Activated effector memory CD4-positive, alpha-beta T cell treated with anti-CD3 and anti-CD28 coated beads, Interleukin-2, amount 50 U/mL, for 16 hours (primary cell): ENCODE results near the gene CEACAM21.
"Not testable (repeated sequence)": the region's sequence is repeated elsewhere in the genome, so short reads cannot be mapped to it uniquely, and the experiment has no call there.

ENCODE experiments used
- DNase-seq: peaks from one replicate; pipeline ENCODE4 v3.0.0-alpha.2; 2020

CEACAM21 gene

DNA sequence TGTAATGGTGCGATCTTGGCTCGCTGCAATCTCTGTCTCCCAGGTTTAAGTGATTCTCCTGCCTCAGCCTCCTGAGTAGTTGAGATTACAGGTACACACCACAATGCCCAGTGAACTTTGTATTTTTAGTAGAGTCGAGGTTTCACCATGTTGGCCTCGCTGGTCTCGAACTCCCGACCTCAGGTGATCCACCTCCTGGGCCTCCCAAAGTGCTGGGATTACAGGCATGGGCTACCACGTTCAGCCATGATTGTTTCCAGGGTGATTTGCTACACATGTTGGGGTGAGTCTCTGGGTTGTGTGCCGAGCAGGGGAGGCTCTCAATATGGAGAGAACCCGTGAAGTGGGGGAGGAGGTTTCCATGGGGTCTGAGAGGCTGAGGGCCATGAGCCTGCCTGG is 24.8 kb upstream of the CEACAM21 start:
- DNase-seq: no peak

DNA sequence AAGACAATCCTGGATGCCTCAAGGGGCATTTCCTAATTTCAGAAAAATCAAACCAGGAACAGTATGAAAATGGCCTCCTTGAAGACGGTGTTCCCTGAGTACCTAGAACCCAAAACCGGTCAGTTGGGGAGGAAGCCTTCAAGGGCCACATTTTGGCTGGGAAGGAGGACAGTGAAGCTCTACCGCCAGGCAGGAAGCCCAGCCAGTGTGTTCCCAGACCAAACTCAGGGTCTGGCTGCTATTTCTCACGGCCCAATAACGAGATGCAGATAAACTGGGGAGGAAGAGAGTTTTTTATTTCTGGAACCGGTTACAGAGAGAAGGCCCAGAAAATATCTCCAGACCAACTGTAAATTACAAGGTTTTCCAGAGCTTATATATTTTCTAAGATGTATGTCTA is 24.3 kb upstream of the CEACAM21 start:
- no peak for DNase-seq

DNA sequence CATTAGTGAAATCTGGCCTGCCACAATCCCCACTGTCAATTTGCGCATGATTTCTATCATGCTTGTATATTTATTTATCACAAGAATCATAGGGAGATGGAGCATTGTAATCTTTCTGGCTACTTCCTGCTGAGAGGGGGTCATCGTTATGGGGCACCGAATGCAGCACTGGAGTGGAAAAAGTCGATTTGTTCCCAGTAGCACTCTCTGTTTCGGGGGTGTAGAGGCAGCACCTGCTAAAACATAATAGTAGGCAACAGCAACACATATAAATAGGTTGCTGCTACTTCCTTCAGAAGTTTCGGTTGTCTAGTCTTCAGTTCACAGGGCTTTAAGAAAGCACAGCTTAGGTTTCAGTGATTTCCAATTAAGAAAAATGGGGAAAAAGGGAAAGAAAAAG is 23.4 kb upstream of the CEACAM21 start:
- DNase-seq: peak; percentile 67

DNA sequence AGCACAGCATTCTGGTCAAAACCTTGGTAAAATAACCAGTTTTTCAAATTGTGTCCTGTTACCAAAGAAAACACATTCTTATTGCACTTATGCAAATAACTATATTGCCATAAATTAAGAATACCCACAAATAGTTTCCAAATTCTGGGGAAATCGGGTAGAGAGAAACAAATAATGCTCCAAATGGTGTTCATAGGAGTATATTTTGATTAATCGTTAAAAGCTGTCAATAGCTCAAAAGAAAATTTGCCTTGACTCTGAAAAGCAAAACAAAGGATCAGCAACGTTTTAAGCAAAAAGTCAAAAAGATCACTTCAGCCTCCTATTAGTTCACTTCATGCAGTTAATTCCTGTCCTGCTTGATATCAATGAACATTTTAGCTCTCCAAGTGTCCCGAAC is 22.2 kb upstream of the CEACAM21 start:
- DNase-seq: no peak

DNA sequence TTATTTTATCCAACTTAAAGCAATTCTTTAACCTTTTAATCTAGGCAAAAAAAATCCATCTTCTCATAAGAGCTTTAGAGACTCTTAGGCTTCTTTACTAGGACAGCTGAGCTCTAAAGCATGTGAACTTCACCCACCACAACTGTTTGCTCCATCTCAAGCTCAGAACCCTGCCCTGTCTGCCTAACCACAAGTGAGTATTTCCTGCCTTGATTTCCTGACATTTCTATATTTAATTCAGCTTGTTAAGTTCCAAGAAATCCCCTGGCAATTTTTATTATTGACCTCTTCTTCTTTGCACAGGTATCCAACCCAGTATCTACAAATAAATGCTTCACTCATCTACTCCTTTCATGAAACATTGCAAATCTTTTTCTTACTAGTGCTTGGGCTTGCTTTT is 21.1 kb upstream of the CEACAM21 start:
- peak; percentile 71 for DNase-seq

DNA sequence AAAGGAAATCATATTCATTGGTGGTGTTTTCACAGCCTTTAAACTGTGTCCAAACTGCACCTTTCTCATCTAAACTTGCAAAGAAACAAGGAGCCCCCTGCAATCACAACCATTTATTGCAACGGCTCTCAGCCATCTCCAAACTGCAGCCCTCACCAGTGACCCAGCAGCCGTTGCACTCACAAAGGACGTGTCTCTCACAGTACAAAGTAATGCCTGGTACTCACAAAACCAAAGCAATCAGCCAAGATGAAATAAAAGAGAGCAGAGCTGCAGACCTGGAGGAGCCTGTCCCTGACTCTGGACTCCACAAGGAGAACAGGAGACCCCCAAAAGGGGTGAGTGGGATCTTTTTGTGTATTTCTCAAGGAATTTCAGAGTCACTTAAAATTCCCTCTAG is 20.2 kb upstream of the CEACAM21 start:
- DNase-seq: no peak

DNA sequence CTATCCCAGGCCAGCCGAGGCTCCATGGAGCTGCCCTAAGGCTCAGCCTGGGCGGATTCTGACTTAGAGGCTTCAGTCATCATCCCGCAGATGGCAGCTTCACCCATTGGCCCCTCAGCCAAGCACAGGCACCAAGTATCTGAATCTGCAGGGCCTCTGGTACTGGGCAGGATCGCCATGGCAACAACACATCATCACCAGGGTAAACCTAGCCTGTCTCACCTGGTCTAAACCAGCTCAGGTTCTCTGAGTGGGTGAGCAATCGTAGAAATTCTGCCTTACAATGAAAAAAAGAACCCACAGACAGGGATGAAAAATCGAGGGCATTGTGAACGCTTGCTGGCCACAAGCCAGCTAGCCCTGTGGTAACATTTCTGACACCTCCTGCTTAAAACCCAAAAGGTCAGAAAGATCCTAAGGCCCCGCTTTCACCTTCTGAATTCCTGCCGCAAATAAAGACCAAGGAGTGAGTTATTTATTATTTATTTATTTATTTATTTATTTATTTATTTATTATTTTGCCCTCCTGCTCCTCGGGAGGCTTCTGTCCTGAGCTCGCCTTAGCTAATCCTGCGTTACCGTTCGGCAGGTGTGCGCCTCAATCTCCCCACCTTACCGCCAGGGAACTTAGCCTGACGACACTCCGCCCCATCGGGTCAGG is 12.0 kb upstream of the CEACAM21 start:
- DNase-seq: peak; percentile 75

DNA sequence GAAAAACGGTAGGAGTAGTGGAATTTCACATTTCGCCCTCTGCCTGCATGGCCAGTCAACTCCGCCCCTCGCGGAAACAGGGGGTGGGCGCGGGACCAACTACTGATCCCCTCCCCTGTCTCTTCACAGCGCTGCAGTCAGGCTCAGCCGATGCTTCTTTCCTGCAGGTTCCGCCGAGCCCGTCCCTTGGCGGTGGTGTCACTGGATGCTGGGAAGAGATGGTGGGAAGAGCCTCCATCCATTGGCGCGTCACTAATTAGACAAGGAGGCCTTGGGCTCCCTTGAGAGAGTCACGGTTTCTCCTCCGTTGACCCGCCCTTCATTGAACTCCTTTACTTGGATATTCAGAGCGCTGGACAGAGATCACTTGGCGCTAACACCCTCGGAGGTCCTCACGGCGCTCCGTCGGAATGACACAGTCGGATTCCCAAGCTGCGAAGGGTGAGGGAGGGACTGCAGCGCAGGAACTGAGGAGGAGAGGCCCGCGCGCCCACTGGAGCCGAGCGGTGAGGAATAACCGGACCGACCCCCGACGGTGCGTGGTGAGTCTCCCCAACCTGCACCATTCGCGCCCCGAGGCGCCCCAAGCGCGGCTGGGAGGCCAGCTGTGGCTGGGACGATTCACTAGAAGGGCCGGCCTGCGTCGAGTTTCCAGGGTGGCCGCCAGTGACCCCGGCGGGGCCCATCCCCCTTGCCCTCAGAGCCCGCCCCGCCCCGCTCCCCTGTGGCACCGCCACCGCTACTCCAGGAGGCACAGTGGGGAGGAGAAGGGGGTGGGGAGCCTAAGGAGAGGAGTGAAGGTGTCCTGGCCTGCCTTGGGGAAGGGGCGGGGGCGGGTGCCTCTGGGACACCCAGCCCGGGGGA is 11.2 kb upstream of the CEACAM21 start:
- peak; percentile 61 for DNase-seq

DNA sequence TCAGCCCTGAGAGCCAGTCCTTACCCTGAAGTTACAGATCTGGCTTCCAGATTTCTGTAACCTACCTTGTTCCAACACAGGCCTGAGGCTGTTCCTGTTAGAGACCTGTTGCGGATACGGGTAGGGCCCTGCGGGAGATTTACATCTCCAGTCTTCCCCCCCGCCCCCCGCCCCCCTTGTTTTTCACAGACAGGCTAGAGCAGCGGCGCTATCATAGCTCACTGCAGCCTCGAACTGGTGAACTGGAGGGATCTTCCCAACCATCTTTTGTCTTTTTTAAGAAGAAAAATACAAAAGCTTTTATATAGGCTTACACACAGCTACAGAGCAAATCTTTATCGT is 10.6 kb upstream of the CEACAM21 start:
- DNase-seq: no peak

DNA sequence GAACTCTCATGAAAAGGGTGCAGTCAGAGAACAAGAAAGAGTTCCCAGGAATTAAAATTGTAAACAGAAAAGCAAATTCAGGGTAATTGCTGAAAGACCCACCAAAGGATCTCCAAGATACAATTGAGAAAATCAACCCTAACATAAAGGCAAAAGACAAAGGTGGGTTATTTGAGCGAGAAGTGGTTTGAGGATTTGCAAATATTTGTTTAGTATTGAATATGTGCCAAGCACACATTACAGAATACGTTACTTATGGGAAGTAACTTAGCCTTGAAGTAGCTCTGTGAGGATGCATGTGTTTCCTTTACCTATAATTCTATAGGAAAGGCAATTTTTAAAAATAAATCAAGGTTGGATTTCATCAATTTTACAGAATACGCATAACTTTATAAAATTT is 10.0 kb upstream of the CEACAM21 start:
- DNase-seq: no peak

DNA sequence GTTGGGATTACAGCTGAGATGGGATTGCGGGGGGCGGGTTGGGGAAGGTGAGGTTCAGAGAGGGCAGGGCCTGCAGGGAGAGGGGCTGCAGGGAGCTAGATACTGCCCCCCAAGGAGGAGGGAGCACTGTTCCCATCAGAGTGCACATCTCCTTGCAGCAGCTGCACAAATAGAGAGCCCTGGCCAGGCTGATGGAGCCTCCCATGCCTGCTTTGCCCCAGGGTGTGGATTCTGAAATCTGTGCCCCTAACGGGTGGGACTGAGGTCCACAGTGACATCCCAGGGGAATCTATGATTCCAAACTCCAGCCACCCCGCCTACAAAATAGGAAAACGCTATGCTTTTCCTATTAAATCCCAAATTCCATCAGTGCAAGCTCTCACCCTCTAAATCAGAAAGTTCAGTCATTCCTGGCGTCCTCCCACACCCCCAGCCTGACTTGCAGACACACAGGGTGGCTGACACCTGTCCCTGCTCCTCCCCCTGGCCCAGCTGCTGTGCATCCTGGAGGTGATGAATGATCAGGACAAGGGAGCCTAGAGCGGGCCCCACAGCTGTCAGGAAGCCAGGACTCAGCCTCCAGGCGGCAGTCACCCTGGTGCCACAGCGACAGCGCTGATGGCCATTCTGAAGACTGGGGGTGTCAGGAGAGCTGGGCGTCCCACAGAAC is 6.3 kb upstream of the CEACAM21 start:
- peak; percentile 49 for DNase-seq

DNA sequence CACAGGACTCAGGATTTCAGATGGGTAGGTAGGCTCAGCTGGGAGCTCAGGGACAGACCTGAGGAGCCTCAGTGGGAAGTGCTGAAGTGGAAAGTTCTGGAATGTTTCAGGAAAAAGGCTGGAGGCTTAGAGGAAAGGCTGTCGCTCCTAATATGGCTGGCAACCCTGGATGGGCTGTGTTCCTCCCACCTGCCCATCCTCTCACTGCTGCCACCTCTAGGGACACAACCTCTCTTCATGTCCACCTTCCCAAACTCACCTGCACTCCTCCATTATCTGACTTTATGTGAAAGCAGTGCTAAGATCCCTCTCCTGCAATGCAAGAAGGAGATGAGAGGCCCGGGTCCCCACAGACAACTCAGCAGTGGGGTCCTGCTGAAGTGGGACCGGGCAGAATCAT is 5.8 kb upstream of the CEACAM21 start:
- no peak for DNase-seq

DNA sequence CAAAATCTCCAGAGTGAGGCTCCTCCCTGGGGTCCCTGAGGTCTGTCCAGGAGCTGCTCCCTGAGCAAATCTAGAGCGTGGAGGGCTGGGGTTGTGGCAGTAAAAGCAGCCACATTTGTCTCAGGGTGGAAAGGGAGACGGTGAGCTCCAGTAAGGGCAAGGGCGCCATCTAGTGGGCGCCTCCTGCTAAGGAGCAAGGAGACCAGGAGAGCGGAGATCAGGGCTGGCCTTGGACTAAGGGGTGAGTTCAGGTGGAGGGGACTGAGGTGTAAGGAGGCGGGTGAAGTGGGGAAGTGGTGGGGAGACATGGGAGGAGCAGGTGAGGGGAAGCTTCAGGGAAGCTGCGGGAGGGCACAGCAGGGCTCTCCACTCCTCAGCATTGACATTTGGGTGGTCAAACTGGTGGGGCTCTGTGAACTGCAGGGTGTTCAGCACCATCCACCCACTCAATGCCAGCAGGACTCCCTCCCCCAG is 5.3 kb upstream of the CEACAM21 start:
- peak; percentile 94 for DNase-seq

DNA sequence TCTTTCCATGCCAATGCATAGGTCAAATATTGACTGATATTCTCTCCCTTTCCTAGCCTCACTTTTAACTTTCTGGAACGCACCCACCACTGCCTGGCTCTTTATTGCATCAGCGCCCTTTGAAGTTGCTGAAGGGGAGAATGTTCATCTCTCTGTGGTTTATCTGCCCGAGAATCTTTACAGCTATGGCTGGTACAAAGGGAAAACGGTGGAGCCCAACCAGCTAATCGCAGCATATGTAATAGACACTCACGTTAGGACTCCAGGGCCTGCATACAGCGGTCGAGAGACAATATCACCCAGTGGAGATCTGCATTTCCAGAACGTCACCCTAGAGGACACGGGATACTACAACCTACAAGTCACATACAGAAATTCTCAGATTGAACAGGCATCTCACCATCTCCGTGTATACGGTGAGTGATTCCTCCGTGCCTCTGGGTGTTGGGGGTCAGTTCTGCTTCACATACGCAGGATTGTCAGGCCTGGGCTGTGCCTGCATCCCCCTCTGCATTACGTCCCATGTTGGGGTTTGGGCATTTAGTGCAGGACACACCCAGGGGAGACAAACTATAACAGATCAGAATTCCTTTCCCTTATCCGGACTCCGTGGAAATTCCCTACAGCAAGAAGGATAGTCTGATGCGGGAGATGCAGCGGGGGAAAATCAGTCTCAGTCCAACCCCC is 1.3 kb downstream of the CEACAM21 start:
- DNase-seq: no peak

DNA sequence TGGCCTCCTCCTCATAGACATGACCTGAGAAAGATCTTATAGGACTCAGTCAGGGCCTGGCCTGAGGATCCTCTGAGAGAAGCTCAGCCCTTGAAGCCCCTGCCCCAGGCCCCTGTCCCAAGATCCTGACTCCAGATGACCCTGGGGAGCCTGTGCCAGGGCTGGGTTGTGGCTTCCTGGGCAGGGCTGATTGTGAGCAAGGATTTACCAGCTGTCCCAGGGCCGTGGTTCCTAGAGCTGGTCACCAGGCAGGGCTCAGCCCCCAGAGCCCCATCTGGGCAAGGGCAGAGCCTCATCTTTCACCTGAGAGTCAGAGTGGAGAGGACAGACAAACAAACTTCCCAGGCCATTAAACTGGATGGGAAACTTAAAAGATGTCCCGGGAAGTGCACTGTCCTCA is 1.9 kb downstream of the CEACAM21 start:
- no peak for DNase-seq

DNA sequence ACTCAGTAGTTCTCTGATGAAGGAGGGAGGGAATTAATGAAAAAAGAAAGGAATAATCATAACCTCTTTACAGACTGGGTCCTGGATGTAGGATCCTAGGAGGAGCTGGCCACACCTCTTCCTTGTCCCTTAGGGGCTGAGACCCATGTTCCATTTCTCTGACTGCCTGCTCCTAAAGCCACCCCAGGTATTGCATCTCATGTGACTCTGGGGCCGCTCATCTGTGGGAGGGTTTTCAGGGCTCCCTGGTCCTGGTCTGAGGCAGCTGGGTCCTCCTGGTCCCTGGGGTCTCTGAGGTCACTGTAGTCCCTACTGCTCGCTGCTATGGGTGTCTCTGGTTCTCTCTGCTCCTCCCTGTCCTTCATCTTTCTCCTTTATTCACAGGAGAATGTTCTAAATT is 2.9 kb downstream of the CEACAM21 start:
- DNase-seq: no peak

DNA sequence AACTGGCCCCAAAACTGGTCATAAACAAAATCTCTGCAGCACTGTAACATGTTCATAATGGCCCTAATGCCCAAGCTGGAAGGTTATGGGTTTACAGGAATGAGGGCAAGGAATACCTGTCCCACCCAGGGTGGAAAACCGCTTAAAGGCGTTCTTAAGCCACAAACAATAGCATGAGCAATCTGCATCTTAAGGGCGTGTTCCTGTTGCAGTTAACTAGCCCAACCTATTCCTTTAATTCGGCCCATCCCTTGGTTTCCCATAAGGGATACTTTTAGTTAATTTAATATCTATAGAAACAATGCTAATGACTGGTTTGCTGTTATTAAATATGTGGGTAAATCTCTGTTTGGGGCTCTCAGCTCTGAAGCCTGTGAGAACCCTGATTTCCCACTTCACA is 5.1 kb downstream of the CEACAM21 start:
- DNase-seq: not testable (repeated sequence)

DNA sequence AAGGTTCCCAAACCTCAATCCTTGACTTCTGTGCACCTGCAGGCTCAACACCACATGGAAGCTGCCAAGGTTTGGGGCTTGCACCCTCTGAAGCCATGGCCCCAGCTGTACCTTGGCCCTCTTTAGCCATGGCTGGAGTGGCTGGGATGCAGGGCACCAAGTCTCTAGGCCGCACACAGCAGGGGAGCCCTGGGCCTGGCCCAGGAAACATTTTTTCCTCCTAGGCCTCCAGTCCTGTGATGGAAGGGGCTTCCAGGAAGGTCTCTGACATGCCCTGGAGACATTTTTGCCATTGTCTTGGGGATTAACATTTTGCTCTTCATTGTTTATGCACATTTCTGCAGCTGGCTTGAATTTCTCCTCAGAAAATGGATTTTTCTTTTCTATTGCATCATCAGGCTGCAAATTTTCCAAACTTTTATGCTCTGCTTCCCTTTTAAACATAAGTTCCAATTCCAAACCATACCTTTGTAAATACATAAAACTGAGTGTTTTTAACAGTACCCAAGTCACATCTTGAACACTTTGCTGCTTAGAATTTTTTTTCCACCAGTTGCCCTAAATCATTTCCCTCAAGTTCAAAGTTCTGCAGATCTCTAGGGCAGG is 6.7 kb downstream of the CEACAM21 start:
- DNase-seq: not testable (repeated sequence)

DNA sequence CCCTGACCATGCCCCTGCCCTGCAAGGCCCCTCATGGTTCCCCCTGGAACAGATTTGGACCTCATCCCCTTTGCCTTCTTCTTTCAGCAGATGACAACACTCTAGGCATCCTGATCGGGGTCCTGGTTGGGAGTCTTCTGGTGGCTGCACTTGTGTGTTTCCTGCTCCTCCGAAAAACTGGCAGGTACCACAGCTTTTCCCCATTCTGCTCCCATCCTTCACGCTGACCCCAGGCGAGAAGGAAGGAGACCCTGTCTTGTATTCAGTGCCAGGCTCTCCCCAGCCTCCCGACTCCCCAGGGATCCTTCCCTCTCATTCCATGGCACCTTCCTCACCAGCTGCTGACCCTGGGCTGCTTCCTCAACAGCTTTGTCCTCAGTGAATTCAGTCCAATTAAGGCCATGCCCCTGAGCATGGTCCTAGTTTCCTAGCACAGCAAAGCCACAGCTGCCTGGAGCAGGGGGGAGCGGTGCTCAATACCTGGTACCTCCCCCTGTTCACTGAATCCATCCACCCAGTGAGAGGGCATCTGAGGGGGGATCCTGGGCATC is 8.4 kb downstream of the CEACAM21 start:
- DNase-seq: no peak

DNA sequence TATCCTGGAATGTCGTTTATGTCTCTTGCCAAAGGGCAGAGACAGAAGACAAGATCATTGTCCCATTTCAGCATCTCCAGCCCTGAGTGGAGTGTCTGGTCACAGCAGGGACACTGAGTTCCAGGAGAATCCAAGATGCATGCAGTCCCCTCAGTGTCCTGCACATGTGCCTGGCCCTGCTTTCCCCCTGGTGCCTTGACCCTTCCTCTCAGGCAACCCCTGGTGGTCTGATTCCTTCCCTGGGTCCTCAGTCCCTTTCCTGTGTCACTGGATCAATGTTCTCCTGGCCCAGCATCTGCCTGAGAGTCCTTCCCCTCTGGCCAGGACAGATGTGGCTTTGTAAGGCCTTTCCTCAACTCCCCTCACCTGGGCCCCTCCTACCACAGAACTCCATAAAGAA is 9.0 kb downstream of the CEACAM21 start:
- no peak for DNase-seq

DNA sequence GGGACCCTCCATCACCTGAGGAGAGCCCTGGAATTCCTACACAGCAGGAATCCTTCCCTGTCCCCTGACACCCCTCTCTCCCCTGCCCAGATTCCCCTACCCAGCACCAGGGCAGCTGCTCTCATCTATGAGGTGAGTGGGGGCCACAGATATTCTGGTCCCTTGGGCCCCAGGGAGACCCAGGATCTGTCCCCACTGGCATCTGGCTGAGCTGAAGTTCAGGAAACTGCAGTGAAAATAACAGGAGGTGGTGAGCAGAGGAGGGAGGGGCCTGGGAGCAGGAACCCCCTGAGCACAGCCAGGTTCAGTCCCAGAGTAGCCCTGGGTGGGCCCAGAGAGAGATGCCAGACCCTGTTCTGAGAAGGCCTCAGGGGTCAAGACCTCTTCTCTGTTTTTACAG is 10.1 kb downstream of the CEACAM21 start:
- DNase-seq: no peak

DNA sequence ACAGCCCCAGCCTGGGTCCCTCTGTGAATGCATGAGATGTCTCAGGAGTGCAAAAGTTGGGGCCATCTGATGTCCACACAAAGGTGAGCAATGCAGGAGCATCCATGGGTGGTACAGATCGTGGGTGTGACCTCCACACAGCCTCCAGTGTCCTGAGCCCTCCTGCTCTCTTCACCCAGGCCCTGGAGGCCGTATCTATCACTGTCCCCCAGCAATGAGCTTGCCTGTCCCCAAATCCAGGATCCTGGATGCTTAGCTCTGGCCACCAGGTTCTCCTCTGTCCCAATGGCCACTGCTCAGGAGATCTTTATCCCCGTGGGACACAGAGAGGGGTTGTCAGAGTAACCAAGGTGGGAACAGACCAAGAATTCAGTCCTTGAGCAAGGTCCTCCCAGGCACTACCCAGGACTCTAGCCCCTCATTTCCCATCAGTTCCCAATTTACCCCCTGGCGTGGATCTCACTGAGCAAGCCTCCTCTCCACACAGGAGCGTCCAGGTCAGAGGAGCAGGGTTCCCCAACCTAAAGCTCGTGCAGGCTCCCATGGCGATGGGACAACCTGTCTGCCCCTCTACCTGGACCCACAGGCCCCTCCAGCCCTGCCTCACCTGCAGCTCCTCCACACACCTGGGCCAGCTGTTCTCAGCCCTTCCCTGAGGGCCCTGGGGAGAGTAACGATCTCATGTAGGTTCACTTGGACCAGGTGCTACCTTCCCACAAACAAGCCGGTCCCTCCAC is 11.3 kb downstream of the CEACAM21 start:
- DNase-seq: no peak
